ENCODE measurements around the gene TMEM156. TPM values are rescaled to one million over a fixed set of nuclear protein-coding genes. Genes with fewer than 3 reads are reported as not detected.

TMEM156 gene
- total and polyA plus RNA-seq, 12 donors, result 0.10 to 1.1 (median 0.13) TPM; not detected in 7

GRCh38 chr4:38979511-38980230 lies 52.5 kb downstream of the TMEM156 start:
- H3K36me3 ChIP-seq, result no peaks in the 10 kb centered on the region
- DNase-seq, result no peak
- TF ChIP-seq, protein P1, sequence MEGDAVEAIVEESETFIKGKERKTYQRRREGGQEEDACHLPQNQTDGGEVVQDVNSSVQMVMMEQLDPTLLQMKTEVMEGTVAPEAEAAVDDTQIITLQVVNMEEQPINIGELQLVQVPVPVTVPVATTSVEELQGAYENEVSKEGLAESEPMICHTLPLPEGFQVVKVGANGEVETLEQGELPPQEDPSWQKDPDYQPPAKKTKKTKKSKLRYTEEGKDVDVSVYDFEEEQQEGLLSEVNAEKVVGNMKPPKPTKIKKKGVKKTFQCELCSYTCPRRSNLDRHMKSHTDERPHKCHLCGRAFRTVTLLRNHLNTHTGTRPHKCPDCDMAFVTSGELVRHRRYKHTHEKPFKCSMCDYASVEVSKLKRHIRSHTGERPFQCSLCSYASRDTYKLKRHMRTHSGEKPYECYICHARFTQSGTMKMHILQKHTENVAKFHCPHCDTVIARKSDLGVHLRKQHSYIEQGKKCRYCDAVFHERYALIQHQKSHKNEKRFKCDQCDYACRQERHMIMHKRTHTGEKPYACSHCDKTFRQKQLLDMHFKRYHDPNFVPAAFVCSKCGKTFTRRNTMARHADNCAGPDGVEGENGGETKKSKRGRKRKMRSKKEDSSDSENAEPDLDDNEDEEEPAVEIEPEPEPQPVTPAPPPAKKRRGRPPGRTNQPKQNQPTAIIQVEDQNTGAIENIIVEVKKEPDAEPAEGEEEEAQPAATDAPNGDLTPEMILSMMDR (IDR thresholded peaks at IDR 0.05), result no peak
- H3K27me3 ChIP-seq, result peaks cover 0 to 4% (median 0%) of the 10 kb centered on the region in 7 donors
- no peak overlapping the region for H3K27ac ChIP-seq
- 81 to 82% methylated on average over 3 of the region's 3 CpGs for whole genome bisulfite sequencing, 2 donors
- no peaks in the 10 kb centered on the region for H3K4me1 ChIP-seq
- no peak for ATAC-seq
- H3K4me3 ChIP-seq, result no peak overlapping the region
- intact Hi-C loops (cut with DNase I), result no loop called here
- no peaks in the 10 kb centered on the region for H3K9me3 ChIP-seq

GRCh38 chr4:38979081-38979480 lies 53.1 kb downstream of the TMEM156 start:
- DNase-seq (no peak), ATAC-seq (no peak)
- Histone ChIP-seq H3K36me3 (no peaks in the 10 kb centered on the region), H3K4me3 (no peak overlapping the region), H3K9me3 (no peaks in the 10 kb centered on the region), H3K27ac (no peak overlapping the region), H3K27me3 (peaks cover 0 to 4% (median 0%) of the 10 kb centered on the region in 7 donors), H3K4me1 (no peaks in the 10 kb centered on the region)
- WGBS, 2 donors, result 89 to 90% methylated on average over 4 of the region's 4 CpGs
- intact Hi-C loops (cut with DNase I), result no loop called here
- TF ChIP-seq, protein P1 (IDR thresholded peaks at IDR 0.05), result no peak

GRCh38 chr4:38976308-38976707 lies 55.9 kb downstream of the TMEM156 start:
- no peak overlapping the region for H3K27ac ChIP-seq
- TF ChIP-seq, protein P1 (IDR thresholded peaks at IDR 0.05), result no peak
- no peaks in the 10 kb centered on the region for H3K27me3 ChIP-seq
- intact Hi-C loops (cut with DNase I), result no loop called here
- H3K9me3 ChIP-seq, result no peaks in the 10 kb centered on the region
- DNase-seq (no peak), ATAC-seq (no peak)
- 90 to 92% methylated on average over 7 of the region's 7 CpGs for WGBS, 2 donors
- no peaks in the 10 kb centered on the region for H3K4me1 ChIP-seq
- no peak overlapping the region for H3K4me3 ChIP-seq
- no peaks in the 10 kb centered on the region for H3K36me3 ChIP-seq

DNA sequence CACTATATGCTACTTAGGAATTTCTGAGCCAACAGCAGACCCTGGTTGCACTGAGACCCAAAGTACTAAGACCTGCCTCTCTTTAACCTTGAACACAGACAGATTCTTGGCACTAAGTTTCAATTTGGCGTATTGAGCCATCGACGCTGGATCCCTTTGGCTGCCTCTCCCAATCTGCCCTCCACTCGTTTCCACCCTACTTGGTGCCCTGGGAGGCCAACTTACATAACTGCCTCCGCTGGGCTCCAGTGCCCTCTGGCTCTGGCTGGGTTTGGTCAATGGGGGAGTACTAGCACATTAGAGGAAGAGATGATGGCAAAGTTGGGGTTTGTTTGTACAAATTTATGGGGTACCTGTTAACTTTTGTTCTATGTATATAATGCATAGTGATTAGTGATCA lies 63.5 kb downstream of the TMEM156 start:
- Histone ChIP-seq H3K9me3 (no peaks in the 10 kb centered on the region), H3K4me3 (no peak overlapping the region), H3K27ac (no peak overlapping the region), H3K36me3 (no peaks in the 10 kb centered on the region), H3K4me1 (no peaks in the 10 kb centered on the region), H3K27me3 (no peaks in the 10 kb centered on the region)
- 78 to 82% methylated on average over 5 of the region's 5 CpGs for WGBS, 2 donors
- intact Hi-C loops (cut with DNase I), result no loop called here
- TF ChIP-seq, protein P1 (IDR thresholded peaks at IDR 0.05), result no peak
- DNase-seq, result no peak
- ATAC-seq, result no peak
